Left forelimb (tissue), 1 donor: ENCODE data around the gene ME1.
"Not testable (repeated sequence)": the region's sequence is repeated elsewhere in the genome, so short reads cannot be mapped to it uniquely, and the experiment has no call there.

Source experiments
- DNase-seq: peaks from one replicate; pipeline ENCODE4 v3.0.0-alpha.2; 2018; ENCODE audit warnings: low spot score

The ME1 gene

GRCh38 chr6:83256719-83257118 is 174.1 kb downstream of the ME1 start:
- DNase-seq, result not testable (repeated sequence)

DNA sequence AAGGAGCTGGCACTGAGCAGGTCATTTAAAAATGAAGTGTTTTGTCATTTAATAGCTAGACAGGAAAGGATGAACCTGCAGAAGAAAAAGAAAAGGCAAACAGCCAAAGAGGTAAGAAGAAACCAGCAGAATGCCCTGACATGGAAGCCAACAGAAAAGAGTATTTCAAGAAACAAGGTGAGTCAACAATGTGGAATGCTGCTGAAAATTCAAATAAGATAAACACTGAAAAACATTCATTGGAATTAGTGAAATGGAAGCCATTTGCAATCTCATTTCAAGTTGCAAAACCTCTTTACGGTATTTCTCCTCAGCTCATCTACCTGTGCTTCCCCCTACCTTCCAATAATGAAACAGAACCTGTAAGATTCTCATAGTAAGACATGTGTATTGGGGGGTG is 178.1 kb downstream of the ME1 start:
- DNase-seq, result no peak

- DNase-seq, result no peak
Measured at GRCh38 chr6:83250235-83250634, 180.6 kb downstream of the ME1 start.

GRCh38 chr6:83247471-83247870 is 183.4 kb downstream of the ME1 start:
- DNase-seq, result no peak

DNA sequence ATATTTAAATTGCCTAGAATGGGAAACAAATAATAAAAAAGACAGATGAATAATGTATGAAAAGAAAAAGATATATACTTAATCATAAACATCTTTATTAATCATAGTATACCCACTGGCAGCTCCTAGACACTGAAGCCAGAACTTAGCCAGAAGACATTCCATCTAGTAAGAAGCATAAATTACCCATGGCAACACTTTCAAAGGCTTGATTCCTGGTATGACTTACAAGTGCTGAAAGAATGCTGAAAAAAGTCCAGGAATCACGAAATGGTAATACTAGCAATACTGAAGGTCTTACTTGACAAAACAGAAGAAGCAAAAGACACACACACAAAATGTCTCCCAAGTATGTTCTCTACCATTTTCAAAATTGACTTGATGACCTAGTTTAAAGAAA is 199.7 kb downstream of the ME1 start:
- no peak for DNase-seq

DNA sequence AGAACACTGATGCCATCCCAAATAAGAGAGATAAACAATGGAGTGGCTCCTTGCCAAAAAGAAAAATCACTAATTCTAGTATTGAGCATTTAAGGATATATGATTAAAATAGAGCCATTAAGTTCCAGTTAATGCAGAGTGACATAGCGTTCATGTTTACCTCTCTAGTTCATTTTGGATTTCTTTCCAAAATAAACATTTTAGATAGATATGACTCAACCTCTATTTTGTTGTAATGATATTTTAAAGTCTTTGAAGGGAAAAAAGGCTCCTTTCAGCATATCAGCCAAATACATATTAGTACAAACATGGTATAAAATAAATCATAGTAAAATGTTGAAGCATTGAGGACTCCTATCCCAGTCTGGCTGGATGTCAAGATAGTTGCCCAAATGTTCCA is 204.3 kb downstream of the ME1 start:
- DNase-seq, result no peak

DNA sequence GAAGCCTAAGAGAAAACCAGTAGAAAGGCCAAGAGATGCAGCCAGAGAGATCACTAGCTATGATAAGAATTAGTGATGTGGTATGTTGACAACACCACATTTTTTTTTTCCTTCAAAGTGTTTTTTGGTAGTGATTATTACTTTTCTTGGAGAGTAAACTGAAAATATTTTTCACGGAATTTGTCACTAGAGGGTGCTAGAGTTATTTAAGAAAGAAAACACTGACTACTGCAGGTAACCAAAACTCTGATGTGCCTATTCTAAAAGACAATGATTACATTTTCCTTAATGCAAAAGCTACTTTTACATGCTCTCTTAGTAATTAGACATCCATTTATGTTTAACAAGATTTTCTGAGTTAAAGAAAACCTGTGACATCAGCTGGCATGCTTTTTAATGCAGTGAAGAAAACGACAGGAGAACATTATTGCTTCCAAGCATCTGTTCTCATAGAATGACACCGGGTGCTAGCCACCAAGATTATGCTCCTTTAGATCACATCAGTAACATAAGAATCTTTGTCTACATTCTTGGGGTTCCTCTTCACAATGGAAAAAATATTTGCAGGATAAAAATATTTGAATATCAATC is 208.9 kb downstream of the ME1 start:
- no peak for DNase-seq

DNA sequence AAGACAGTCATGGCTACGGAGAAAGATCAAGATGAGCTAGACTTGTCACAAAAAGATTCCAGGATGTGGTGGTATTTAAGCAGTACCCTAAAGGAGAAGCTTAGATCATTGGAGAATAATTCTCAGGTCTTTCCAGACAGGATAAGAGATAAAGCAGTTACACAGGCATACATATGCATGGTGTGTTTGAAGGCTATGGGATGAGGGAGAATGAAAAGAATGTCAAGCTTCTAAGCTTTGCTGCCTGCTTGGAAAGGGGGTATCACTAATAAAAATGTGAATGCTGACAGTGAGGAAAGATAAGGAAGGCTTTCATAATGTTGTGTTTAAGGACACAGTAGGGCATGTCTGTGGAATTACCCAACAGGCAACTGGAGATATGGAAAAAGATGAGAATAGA is 209.6 kb downstream of the ME1 start:
- no peak for DNase-seq

GRCh38 chr6:83220121-83220520 is 210.7 kb downstream of the ME1 start:
- DNase-seq, result no peak

- DNase-seq, result no peak
Measured at GRCh38 chr6:83218646-83219045, 212.2 kb downstream of the ME1 start.

DNA sequence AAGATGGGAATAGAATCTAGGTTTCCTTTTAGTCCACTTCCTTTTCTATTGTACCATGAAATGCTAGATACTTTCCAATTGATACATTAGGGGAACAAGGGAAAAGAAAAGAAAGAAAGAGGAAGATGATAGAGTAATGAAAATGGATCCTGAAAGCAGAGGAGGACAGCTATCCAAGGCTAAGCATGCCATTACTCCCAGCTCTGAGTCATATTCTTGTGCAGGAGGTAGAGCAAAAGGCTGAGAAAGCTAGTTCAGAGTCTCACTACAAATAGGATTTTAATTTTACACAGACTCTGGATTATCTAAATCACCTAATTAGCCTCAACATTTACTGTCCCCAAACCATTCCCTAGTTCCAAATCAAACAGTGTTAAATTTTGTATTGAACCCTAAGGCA is 214.0 kb downstream of the ME1 start:
- DNase-seq, result no peak

DNA sequence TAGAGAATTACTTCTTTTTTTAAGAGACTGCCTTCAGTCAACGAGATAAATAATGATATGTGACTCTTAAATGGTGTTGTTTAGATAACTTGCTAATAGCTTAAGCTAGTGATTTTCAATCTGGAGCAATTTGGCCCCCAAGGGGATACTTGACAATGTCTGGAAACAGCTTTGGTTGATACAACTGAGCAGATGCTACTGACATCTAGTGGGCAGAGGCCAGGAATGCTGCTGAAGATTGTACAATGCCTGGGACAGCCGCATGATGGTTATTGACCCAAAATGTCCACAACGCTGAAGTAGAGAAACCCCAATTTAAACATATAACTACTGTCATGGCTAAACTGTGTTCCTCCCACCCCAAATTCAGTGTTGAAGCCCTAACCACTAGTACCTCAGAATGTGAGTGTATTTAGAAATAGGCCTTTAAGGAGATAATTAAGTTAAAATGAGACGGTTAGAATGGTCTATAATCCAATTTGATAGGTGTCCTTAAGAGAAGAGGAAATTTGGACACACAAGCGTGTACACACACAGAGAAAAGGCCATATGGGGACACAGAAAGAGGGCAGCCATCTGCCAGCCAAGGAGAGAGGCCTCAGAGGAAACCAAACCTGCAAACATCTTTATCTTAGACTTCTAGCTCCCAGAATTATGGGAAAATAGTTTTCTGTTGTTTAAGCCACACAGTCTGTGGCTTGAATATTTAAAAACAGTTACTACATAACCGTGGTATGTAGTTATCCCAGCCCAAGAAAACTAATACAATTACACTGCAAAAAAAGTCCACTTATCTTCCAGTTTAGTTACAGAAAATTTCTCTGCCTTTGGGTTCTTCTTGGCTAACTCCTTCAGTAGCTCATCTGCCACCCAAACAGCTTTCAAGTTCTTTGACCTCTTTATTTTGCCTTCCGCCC is 215.5 kb downstream of the ME1 start:
- DNase-seq, result peak; percentile 68

GRCh38 chr6:83202031-83202430 is 228.8 kb downstream of the ME1 start:
- DNase-seq, result no peak

DNA sequence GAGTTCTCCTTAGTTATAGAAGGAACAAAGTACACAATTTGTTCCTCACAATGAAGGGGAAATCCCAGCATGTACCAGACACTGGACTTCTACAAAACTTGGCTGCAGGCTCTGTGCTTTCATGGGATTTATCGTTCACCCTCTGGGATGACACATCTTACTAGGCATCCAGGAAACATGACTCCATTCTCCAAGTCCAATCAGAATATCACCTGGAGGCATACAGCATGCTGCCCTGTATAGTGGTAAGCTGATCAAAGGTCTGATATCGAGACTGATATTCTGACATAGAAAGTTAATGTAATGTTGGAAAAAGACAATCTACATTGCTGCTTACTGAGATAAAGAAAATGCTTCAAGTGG is 231.0 kb downstream of the ME1 start:
- DNase-seq, result no peak

- no peak for DNase-seq
Measured at GRCh38 chr6:83199173-83199862, 231.5 kb downstream of the ME1 start.

DNA sequence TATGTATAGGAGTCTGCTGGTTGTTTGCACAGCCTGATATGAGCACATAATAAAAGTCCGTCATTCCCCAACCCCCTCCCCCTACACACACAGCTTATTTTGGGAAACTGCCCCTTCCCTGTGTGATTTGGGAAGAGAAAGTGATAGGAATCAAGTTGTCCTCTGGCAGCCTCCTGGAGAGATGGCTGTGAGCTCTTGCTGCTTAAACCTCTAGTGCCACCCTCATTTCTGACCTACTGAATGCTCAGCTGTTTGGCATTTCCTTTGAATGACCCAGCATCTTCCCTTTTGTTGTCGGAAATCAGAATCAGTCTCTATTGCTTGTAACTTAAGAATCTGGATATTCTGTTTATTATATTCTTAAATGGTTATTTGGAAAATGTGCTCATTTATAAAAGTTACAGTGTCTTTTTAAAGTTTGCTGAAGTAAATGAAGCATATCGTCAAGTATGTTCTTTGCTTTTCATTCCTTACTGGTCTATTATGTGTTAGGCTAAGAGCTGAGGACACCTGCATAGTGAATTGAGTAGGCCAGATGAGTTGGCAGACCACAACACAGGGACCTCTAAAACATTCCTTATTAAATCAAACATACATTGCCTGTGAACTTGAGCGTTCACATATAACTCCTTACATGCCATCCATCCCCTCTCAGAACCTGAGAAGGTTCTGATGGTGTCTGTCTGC is 232.2 kb downstream of the ME1 start:
- no peak for DNase-seq

GRCh38 chr6:83193747-83194566 is 236.9 kb downstream of the ME1 start:
- peak; percentile 73 for DNase-seq

DNA sequence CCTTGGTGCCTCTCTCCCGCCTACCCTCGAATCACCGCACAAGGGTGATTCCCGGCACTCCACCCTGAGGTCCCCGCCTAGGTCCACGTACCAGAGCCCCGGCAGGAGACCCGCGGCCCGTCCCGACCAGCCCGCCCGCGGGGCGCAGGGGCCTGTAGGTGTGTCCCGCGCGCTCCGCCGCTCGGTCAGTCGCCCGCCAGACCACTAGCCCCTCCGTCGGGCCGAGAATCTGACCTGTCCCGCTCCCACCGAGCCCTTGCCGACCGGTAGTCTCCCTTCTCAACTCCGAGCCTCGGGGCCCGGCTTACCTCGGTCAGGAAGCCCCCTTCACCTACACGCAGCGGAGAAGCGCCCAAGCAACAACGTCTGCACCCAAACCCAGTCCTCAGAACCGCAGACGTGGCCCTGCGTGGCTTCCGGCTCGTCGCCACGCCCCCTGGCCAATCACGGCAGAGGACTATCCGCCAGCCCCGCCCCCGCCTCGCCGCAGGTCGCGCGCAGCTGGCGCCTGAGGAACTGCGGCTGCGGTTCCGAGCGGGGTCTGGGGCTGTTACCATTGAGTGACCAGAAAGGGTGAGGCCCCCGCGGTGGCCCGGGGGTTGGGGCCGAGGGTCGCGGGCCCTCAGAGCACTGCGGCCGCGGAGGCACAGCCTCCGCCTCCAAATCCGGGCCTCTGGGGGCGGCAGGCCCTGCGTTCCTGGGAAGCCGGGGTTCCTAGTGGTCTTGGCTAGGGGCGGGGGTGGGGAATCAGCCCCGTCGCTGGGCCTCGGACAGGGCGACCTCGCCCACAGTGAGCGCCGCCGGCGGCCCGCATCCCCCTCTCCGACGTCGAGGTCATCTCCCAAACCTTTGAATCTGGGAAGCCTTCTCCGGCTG is 237.7 kb downstream of the ME1 start, which contains the start of the genes PGM3 and RWDD2A:
TSS of gene PGM3 (minus strand) at position 395 of the 876 bp plus-strand sequence. CDS start 2,253 bp downstream, outside the sequence.
TSS of gene RWDD2A (plus strand) at position 487 of the 876 bp plus-strand sequence. CDS start 1,095 bp downstream, outside the sequence.
- peak; percentile 94 for DNase-seq

GRCh38 chr6:83192456-83192855 is 238.4 kb downstream of the ME1 start:
- DNase-seq, result no peak

DNA sequence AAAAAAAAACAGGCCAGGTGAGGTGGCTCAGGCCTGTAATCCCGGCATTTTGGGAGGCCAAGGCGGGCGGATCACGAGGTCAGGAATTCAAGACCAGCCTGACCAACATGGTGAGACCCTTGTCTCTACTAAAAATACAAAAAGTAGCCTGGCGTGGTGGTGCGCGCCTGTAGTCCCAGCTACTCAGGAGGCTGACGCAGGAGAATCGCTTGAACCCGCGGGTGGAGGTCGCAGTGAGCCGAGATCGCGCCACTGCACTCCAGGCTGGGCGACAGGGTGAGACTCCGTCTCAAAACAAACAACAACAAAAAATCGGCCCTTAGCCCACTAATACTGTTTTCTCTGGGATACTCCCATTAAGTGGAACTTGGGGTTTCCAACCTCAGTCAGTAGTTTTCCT is 238.9 kb downstream of the ME1 start:
- not testable (repeated sequence) for DNase-seq
